GM21717 (cell line): Measurements from ENCODE around the gene CDIPT.
"Not testable (repeated sequence)": the region's sequence is repeated elsewhere in the genome, so short reads cannot be mapped to it uniquely, and the experiment has no call there.

Experiments used
- ATAC-seq: cut with Tn5 transposase; IDR thresholded peaks from one replicate; pipeline ENCODE4 v1.9.1; 2021; ENCODE audit warnings: mild to moderate bottlenecking, moderate library complexity; ENCODE audit not compliant: unreplicated experiment

CDIPT gene

DNA sequence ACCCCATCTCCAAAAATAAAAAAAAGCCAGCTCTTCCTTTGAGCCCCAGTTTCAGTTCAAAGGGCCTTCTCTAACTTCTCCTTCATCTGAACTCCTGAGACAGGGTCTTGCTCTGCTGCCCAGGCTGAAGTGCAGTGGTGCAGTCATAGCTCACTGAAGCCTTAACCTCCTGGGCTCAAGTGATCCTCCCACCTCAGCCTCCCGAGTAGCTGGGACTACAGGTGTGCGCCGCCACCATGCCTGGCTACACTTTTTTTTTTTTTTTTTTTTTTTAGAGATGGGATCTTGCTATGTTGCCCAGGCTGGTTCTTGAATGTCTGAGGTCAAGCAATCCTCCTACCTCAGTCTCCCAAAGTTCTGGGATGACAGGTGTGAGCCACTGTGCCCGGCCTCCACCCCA lies 29.8 kb downstream of the CDIPT start:
- not testable (repeated sequence) for ATAC-seq

DNA sequence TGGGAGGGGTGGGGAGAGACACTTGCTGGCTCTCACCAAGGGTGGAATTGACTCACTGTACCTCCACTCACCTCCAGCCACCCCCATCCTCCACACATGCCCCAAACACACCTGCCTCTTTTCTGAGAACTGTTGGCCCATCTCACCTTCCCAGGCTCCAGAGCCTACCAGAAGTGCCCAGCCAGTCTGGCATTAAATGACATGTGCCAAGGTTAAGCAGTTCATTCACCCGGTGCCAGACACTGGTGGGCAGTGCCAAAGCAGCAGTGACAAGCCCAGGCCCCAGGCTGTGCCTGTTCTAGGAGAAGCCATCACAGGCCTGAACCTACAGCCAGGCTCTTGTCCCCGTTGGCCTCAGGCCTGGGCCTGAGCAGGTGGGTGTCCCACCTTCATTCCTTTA lies 31.5 kb downstream of the CDIPT start:
- ATAC-seq, result no peak

- ATAC-seq, result no peak
Measured at GRCh38 chr16:29830774-29831173, 32.3 kb downstream of the CDIPT start.

DNA sequence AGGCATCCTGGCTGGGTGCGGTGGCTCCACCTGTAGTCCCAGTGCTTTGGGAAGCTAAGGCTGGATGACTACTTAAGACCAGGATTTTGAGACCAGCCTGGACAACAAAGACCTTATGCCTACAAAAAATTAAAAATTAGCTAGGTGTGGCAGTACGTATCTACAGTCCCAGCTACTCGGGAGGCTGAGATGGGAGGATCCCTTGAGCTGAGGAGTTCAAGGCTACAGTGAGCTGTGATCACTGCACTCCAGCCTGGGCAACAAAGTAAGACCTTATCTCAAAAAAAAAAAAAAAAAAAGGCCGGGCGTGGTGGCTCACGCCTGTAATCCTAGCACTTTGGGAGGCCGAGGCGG lies 36.7 kb downstream of the CDIPT start:
- ATAC-seq, result no peak

DNA sequence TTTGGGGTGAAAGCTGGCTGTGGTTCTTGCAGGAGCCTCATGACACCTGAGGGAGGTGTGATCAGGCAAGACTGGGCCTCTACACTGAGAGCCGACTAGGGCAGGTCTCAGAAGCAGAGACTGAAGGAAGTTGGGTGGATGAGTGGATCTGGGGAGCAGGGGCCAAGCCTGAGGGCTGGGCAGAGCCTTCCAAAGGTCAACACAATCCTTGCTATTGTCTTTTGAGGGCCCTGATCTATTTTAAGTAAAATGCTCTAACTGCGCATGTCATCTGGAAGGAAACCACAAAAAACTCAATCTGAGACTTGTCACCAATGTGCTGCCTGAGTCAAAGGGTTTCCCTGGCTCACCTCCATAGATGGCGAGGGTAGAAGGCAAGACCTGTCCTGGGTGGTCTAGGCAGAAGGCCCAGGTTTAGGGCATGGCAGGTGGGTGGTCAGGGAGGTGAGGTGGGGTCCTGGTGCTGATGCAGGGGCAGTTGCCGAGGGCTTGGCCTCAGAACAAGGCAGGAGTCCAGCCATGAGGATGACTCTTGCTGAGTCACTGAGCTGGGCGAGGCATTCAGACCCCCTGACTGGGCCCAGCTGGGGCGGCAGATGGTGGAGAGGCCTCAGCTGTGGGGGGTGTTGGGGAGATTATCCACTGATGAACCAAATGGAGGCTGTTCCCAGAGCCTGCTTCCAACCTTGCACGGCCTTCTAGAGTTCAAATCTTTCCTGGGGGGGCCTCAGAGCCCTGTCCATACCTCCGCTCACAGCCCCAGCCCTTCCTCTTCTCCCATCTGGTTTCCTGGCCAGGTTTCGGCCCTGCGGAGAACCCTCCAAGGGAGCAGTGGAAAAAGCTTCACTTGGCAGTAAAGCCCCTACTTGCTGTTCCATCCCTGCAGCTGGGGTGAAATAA lies 37.6 kb downstream of the CDIPT start:
- ATAC-seq, result no peak

DNA sequence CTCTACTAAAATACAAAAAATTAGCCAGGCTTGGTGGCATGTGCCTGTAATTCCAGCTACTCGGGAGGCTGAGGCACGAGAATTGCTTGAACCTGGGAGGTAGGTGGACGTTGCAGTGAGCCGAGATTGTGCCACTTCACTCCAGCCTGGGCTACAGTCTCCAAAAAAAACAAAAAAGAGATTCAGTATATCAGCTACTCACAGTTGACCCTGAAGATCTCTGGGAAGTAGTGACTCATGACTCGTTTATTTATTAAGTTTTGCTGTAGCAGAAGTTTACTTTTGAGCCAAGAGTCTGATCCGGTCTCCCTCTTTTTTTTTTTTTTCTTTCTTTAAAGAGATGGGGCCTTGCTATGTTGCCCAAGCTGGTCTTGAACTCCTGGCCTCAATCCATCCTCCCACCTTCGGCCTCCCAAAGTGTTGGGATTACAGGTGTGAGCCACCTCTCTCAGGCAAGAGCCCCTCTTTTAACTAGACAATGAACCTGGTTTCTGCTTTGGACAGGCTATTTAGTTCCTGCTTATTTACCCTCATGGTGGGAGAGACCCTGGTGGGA lies 38.4 kb downstream of the CDIPT start:
- no peak for ATAC-seq

DNA sequence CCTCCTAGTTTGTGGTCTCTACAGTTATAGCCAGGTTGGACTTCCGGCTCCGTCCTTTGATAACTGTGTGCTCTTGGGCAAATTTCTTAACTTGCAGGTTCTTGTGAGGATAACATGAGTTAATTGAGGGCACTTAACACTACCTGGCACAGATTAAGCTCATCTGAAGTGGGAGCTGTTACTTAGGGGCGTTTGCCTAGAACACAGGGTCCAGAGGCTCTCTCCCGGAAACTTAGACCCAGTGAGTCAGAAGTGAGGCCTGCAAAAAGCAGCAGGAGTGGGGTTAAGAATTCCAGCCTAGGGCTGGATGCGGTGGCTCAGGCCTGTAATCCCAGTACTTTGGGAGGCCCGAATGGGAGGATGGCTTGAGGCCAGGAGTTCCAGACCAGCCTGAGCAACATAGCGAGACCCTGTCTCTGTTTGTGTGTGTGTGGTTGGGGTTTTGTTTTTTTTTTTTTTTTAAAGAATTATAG lies 41.3 kb downstream of the CDIPT start:
- ATAC-seq, result no peak

DNA sequence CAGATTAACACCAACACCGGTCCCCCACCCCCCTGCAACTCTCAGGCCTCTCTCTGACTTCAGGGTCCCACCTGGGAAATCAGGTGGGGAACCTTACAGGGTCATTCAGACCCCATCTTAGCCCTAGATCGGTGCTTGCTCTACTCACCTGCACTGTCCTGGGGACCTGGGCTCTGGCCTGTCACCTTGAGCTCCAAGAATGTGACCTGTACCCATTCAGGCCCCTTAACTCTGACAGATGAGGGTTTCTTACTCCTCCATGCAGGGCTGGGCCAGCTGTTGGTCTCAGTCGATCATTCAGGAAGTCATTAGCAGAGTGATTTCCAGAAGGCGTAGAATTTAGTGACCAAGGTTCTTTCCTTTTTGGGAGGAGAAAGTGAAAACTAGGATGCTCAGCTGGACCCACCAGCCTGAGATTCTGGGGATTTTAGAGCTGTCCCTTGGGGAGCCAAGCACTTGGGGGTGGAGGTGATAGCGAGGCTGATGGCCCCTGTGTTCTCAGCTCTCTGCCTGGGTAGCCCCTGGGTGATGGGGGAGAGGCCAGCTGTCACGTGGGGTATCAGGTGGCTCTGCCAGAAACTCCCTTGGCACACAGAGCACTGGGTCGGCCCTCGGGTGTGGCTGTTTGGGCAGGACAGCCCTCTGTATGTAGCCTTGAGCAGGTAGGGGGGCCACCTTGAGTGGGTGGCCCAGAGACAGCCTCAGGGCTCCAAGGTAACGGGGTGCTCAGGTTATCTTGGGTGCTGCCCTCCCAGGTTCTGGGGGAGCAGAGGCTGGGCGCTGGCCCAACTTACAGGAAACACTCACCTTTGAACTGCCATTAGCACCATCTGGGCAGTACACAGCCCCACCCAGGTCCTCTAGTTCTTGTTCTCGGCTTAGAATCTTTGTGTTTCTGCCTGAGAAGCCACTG lies 42.0 kb downstream of the CDIPT start:
- no peak for ATAC-seq

DNA sequence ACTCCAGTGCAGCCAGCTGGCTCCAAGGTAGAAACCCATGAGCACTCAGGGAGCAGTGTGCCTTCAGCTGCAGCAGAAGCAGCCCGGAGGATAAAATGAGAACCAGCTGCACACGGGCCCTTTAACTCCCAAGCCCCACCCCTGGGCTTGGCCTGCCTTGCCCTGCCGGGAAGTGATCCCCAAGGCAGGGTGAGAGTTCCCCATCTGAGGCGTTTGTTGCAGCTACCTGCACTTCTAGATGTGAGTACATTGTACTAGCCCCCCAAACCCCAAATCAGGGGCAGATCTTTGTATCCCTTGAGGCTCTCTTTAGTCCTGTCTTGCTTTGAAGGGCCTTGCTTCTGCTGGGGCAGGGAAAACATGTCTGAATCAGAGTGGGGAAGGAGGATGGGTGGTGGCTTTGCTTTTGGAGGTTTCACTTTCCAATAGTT lies 42.7 kb downstream of the CDIPT start, which contains the start of gene MVP:
TSS of gene MVP (plus strand) at position 192 of the 431 bp plus-strand sequence. CDS start 10,088 bp downstream, outside the sequence.
- ATAC-seq, result no peak

DNA sequence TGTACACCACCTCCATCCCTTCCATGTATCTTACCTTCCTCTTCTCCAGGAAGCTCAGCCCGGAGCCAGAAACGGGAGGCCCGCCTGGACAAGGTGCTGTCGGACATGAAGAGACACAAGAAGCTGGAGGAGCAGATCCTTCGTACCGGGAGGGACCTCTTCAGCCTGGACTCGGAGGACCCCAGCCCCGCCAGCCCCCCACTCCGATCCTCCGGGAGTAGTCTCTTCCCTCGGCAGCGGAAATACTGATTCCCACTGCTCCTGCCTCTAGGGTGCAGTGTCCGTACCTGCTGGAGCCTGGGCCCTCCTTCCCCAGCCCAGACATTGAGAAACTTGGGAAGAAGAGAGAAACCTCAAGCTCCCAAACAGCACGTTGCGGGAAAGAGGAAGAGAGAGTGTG lies 43.5 kb downstream of the CDIPT start:
- no peak for ATAC-seq

DNA sequence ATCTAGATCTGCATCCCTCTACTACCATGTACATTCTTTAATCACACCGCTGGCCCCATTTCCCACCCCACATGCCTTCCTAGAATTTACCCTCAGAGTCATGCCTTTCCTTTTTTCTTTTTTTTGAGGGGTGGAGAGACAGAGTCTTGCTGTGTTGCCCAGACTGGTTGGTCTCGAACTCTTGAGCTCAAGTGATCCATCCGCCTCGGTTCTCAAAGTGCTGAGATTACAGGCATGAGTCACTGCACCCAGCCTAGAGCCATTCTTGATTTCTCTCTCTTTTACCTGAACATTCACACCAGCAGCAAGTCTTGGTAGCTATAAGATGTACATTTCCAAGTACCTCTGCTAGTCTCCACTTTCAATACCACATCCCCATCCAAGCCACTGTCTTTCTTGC lies 44.9 kb downstream of the CDIPT start:
- ATAC-seq, result no peak

GRCh38 chr16:29816694-29817441 lies 46.2 kb downstream of the CDIPT start:
- peak; percentile 6 for ATAC-seq

DNA sequence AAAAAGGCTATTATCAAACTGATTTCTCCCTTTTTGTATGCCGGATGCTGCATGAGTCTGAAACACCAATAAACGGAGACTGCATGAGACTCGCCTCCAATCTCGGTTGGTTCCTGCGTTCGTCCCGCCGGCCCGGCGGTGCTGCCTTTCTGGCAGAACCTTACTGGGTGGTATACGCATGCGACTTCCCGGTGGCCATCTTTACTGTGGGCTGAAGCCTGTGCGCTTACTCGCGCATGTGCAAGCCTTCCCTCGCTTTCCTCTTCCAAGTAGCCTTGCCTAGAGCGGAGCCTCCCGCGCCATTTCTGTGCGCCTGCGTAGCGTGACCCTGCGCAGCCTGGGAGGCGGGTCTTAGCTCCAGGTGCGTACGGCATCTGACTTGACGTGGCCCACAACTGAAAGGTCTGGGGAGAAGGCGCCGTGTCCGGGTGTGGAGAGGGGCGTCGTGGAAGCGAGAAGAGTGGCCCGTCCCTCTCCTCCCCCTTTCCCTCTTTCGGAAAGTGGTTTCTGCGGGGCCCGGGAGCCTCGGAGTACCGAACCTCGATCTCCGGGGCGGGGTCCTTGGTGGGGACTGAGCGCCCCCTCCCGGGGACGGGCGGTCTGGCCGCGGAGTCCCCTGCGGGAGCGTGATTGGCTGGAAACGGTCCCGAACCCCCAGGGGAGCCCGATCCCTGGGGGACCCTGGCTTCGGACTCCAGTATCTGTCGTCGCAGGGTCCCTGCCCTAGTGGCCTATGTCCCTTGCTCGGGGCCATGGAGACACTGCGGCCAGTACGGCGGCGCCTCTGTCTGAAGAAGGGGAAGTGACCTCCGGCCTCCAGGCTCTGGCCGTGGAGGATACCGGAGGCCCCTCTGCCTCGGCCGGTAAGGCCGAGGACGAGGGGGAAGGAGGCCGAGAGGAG lies 47.0 kb downstream of the CDIPT start, which contains the start of gene PAGR1:
TSS of gene PAGR1 (plus strand) at position 360 of the 901 bp plus-strand sequence. CDS start at position 734, 374 bp downstream.
- ATAC-seq, result peak; percentile 44

GRCh38 chr16:29815032-29815721 lies 47.8 kb downstream of the CDIPT start:
- ATAC-seq, result no peak

- no peak for ATAC-seq
Measured at GRCh38 chr16:29814592-29814991, 48.4 kb downstream of the CDIPT start.

- ATAC-seq, result no peak
Measured at GRCh38 chr16:29813644-29814562, 49.1 kb downstream of the CDIPT start.

GRCh38 chr16:29812754-29813643 lies 50.0 kb downstream of the CDIPT start:
- no peak for ATAC-seq
